SIG-M5 treated with dmso at 0.1 percent for 504 hours (cell line): Measurements from ENCODE around the gene RABAC1.

Experiments used
- DNase-seq: peaks from one replicate; lab custom pipeline; 2025; ENCODE audit not compliant: unreplicated experiment; lab: John Stamatoyannopoulos, UW

Gene RABAC1

GRCh38 chr19:41990028-41990427 lies 30.9 kb upstream of the RABAC1 start:
- no peak for DNase-seq

GRCh38 chr19:41988947-41989346 lies 29.8 kb upstream of the RABAC1 start:
- no peak for DNase-seq

- no peak for DNase-seq
Measured at GRCh38 chr19:41987141-41987860, 28.2 kb upstream of the RABAC1 start.

- DNase-seq = no peak
Measured at GRCh38 chr19:41984961-41985360, 25.8 kb upstream of the RABAC1 start.

- DNase-seq = no peak
Measured at GRCh38 chr19:41981724-41982123, 22.6 kb upstream of the RABAC1 start.

- no peak for DNase-seq
Measured at GRCh38 chr19:41978470-41978869, 19.3 kb upstream of the RABAC1 start.

- DNase-seq = no peak
Measured at GRCh38 chr19:41977916-41978315, 18.8 kb upstream of the RABAC1 start.

- no peak for DNase-seq
Measured at GRCh38 chr19:41974652-41975051, 15.5 kb upstream of the RABAC1 start.

GRCh38 chr19:41971363-41971762 lies 12.2 kb upstream of the RABAC1 start:
- DNase-seq = no peak

GRCh38 chr19:41969772-41970458 lies 10.8 kb upstream of the RABAC1 start:
- DNase-seq = no peak

- no peak for DNase-seq
Measured at GRCh38 chr19:41968751-41969595, 9.9 kb upstream of the RABAC1 start.

GRCh38 chr19:41967054-41967783 lies 8.1 kb upstream of the RABAC1 start:
- DNase-seq = no peak

GRCh38 chr19:41965106-41965505 lies 6.0 kb upstream of the RABAC1 start:
- DNase-seq = no peak

- DNase-seq = peak; percentile 62
Measured at GRCh38 chr19:41960973-41961372, 1.9 kb upstream of the RABAC1 start.

GRCh38 chr19:41958367-41959055 lies 610 bp downstream of the RABAC1 start:
- DNase-seq = peak; percentile 35

- DNase-seq = peak; percentile 59
Measured at GRCh38 chr19:41957838-41958366, 1.2 kb downstream of the RABAC1 start.

GRCh38 chr19:41957161-41957837 lies 1.8 kb downstream of the RABAC1 start:
- DNase-seq = no peak

GRCh38 chr19:41956621-41957020 lies 2.5 kb downstream of the RABAC1 start:
- DNase-seq = no peak

GRCh38 chr19:41955521-41955920 lies 3.6 kb downstream of the RABAC1 start:
- no peak for DNase-seq
